CD14-positive monocyte (primary cell): Measurements from ENCODE around the gene COPS4. TPM values are rescaled to one million over a fixed set of nuclear protein-coding genes. Genes with fewer than 3 reads are reported as not detected.

Experiments
- DNase-seq, 3 donors: peaks; one replicate each; pipeline ENCODE4 v3.0.0-alpha.2; 2011 to 2022
- H2AFZ ChIP-seq: 2 replicates; pipeline ENCODE4 v1.6.0; 2012; ENCODE audit warnings: mild to moderate bottlenecking, low read depth, low read length, inconsistent platforms; ENCODE audit not compliant: insufficient read depth, poor library complexity, severe bottlenecking
- H3K27ac ChIP-seq, 2 donors: 1 replicate in 1 of 2; 2 replicates in 1 of 2; pipeline ENCODE4 v1.5.1; 2012 to 2013; ENCODE audit warnings: low read length in 2 of 2, control low read depth in 1 of 2, inconsistent platforms in 1 of 2, low read depth in 1 of 2, mild to moderate bottlenecking in 1 of 2
- H3K27me3 ChIP-seq, 2 donors: one replicate each; pipeline versions ENCODE4 v1.6.0 to v1.6.1; 2011 to 2013; ENCODE audit warnings: low read length in 2 of 2; ENCODE audit not compliant: control insufficient read depth in 2 of 2, insufficient read depth in 2 of 2
- H3K36me3 ChIP-seq, 2 donors: replicated peaks in 1 of 2; 1 replicate in 1 of 2; 2 replicates in 1 of 2; pipeline versions ENCODE4 v1.5.1 to v1.6.1; 2012 to 2013; ENCODE audit warnings: low read length in 2 of 2, control low read depth in 1 of 2, inconsistent platforms in 1 of 2, mild to moderate bottlenecking in 1 of 2; ENCODE audit not compliant: insufficient read depth in 2 of 2, control insufficient read depth in 1 of 2
- H3K4me1 ChIP-seq, 2 donors: 1 replicate in 1 of 2; 2 replicates in 1 of 2; pipeline versions ENCODE4 v1.5.1 to v1.6.1; 2012 to 2013; ENCODE audit warnings: low read length in 2 of 2, control low read depth in 1 of 2, inconsistent platforms in 1 of 2, mild to moderate bottlenecking in 1 of 2, moderate library complexity in 1 of 2; ENCODE audit not compliant: insufficient read depth in 2 of 2, control insufficient read depth in 1 of 2
- H3K4me2 ChIP-seq: replicated peaks from 2 replicates; pipeline ENCODE3; 2012; ENCODE audit warnings: low read length, moderate library complexity, mild to moderate bottlenecking; ENCODE audit not compliant: poor library complexity, severe bottlenecking; ENCODE audit errors: extremely low read depth
- H3K4me3 ChIP-seq, 3 experiments: fragments of 200-600 bp in 1 of 3; sonication (generic) in 1 of 3; replicated peaks in 1 of 3; 1 replicate in 2 of 3; 2 replicates in 1 of 3; pipeline ENCODE4 v1.5.1; 2011 to 2013; ENCODE audit warnings: low read length in 3 of 3, mild to moderate bottlenecking in 3 of 3, control low read depth in 2 of 3, low read depth in 2 of 3, inconsistent platforms in 1 of 3, moderate library complexity in 1 of 3
- H3K79me2 ChIP-seq: 2 replicates; pipeline ENCODE4 v1.6.0; 2012; ENCODE audit warnings: mild to moderate bottlenecking, control low read depth, inconsistent platforms, low read length, moderate library complexity; ENCODE audit not compliant: insufficient read depth
- H3K9ac ChIP-seq: 2 replicates; pipeline ENCODE4 v1.6.0; 2017; ENCODE audit warnings: low read length, mild to moderate bottlenecking; ENCODE audit not compliant: insufficient read depth, poor library complexity, severe bottlenecking
- H3K9me3 ChIP-seq, 2 donors: replicated peaks in 1 of 2; 1 replicate in 1 of 2; 2 replicates in 1 of 2; pipeline versions ENCODE4 v1.5.1 to v1.6.1; 2012 to 2013; ENCODE audit warnings: low read length in 2 of 2, control low read depth in 1 of 2; ENCODE audit not compliant: control insufficient read depth in 1 of 2, insufficient read depth in 1 of 2
- H4K20me1 ChIP-seq: 2 replicates; pipeline ENCODE4 v1.6.0; 2012; ENCODE audit warnings: mild to moderate bottlenecking, low read length, control low read depth, moderate library complexity; ENCODE audit not compliant: insufficient read depth
- H3K27ac Mint-ChIP-seq, 7 donors: one replicate each; pipeline ENCODE4 v1.8.0; 2020; ENCODE audit warnings: mild to moderate bottlenecking in 7 of 7, mixed read lengths in 7 of 7, moderate library complexity in 6 of 7, inconsistent platforms in 2 of 7
- H3K27me3 Mint-ChIP-seq, 3 donors: one replicate each; pipeline ENCODE4 v1.8.0; 2021 to 2022; ENCODE audit warnings: low read depth in 3 of 3, mild to moderate bottlenecking in 3 of 3, mixed read lengths in 3 of 3, moderate library complexity in 3 of 3, inconsistent platforms in 1 of 3
- H3K36me3 Mint-ChIP-seq, 2 donors: one replicate each; pipeline ENCODE4 v1.8.0; 2020; ENCODE audit warnings: mixed read lengths in 2 of 2, inconsistent platforms in 1 of 2, mild to moderate bottlenecking in 1 of 2
- H3K4me1 Mint-ChIP-seq: one replicate; pipeline ENCODE4 v1.8.0; 2020; ENCODE audit warnings: mild to moderate bottlenecking, mixed read lengths
- H3K4me3 Mint-ChIP-seq, 2 donors: one replicate each; pipeline ENCODE4 v1.8.0; 2020; ENCODE audit warnings: mild to moderate bottlenecking in 2 of 2, mixed read lengths in 2 of 2, moderate library complexity in 1 of 2
- H3K9me3 Mint-ChIP-seq, 7 donors: one replicate each; pipeline ENCODE4 v1.8.0; 2020 to 2022; ENCODE audit warnings: mixed read lengths in 7 of 7, mild to moderate bottlenecking in 6 of 7, moderate library complexity in 6 of 7, inconsistent platforms in 2 of 7
- WGBS: methylation state at CpG from one replicate; pipeline ENCODE4 v1.1.5; 2013; ENCODE audit warnings: missing lambda C conversion rate; ENCODE audit not compliant: insufficient coverage; 5-methylcytosine and 5-hydroxymethylcytosine counted together
- intact Hi-C, 2 donors: fragments of 100-400 bp; cut with micrococcal nuclease; formaldehyde crosslinking; loops; one replicate each; pipeline versions ENCODE4 v1.15.0 to v1.15.1; 2023
- polyA plus RNA-seq, 3 donors: library from polyadenylated mRNA; depleted of rRNA in 1 of 3; unstranded in 2 of 3; stranded (reverse) in 1 of 3; fragments of 300-500 nt in 2 of 3; fragments of >200 nt in 1 of 3; fragmentation: Illumina TruSeq in 2 of 3; gene quantifications; 1 replicate in 2 of 3; 2 replicates in 1 of 3; pipeline ENCODE4 v1.2.3, GENCODE V29; 2012 to 2021
- TF ChIP-seq, protein P1 (sequence below): fragments of 200-600 bp; IDR thresholded peaks from one replicate; pipeline ENCODE4 v1.8.0; 2022; ENCODE audit warnings: antibody characterized with exemption, mild to moderate bottlenecking

COPS4 gene
- polyA plus RNA-seq, 3 donors: 16.0 to 54.7 (median 54.5) TPM

DNA sequence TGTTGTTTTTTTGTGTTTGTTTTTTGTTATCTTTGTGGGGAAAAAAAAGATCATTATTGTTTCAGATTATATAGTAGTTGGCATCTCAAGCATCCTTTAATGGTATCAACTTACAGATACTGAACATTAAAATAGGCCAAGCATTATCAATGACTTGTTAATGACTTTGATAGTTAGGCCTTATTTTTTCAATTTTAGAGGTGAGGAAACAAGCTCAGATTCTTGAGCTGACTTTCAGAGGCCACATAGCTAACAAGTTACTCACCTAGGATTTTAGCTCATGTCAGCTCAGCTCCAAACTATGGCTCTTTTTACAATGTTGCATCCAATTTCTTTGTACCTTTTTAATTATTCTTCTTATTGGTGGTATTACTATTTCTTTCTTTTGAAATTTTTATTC, 80.0 kb downstream of the COPS4 start:
- no peaks in the 10 kb centered on the region for H3K36me3 ChIP-seq
- Mint-ChIP-seq H3K36me3 (no peaks in the 10 kb centered on the region), H3K27me3 (peaks cover 0 to 4% (median 0%) of the 10 kb centered on the region in 3 donors), H3K9me3 (peaks cover 0 to 2% (median 0%) of the 10 kb centered on the region in 7 donors), H3K4me1 (peaks cover 66% of the 10 kb centered on the region), H3K4me3 (peak overlapping the region; percentile 66 to 84), H3K27ac (peak overlapping the region; percentile 79 to 91 (median 86))
- TF ChIP-seq, protein P1, sequence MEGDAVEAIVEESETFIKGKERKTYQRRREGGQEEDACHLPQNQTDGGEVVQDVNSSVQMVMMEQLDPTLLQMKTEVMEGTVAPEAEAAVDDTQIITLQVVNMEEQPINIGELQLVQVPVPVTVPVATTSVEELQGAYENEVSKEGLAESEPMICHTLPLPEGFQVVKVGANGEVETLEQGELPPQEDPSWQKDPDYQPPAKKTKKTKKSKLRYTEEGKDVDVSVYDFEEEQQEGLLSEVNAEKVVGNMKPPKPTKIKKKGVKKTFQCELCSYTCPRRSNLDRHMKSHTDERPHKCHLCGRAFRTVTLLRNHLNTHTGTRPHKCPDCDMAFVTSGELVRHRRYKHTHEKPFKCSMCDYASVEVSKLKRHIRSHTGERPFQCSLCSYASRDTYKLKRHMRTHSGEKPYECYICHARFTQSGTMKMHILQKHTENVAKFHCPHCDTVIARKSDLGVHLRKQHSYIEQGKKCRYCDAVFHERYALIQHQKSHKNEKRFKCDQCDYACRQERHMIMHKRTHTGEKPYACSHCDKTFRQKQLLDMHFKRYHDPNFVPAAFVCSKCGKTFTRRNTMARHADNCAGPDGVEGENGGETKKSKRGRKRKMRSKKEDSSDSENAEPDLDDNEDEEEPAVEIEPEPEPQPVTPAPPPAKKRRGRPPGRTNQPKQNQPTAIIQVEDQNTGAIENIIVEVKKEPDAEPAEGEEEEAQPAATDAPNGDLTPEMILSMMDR: no peak
- no peak for DNase-seq
- no peaks in the 10 kb centered on the region for H4K20me1 ChIP-seq
- peak overlapping the region; percentile 58 to 90 (median 85) for H3K4me3 ChIP-seq
- no peaks in the 10 kb centered on the region for H3K27me3 ChIP-seq
- peak overlapping the region in 1 of 2 donors; percentile 84 for H3K27ac ChIP-seq
- H3K4me2 ChIP-seq: peak overlapping the region; percentile 87
- intact Hi-C loops: loop anchor here (2.0 to 5.0 kb wide), 2 partner anchors 82 to 136 kb away; no protein-coding TSS in a partner anchor
- H3K4me1 ChIP-seq: peaks cover 68 to 79% of the 10 kb centered on the region in 2 donors
- peaks cover 77% of the 10 kb centered on the region for H3K79me2 ChIP-seq
- H3K9me3 ChIP-seq: no peaks in the 10 kb centered on the region
- peak overlapping the region; percentile 64 for H2AFZ ChIP-seq
- peak overlapping the region; percentile 44 for H3K9ac ChIP-seq

DNA sequence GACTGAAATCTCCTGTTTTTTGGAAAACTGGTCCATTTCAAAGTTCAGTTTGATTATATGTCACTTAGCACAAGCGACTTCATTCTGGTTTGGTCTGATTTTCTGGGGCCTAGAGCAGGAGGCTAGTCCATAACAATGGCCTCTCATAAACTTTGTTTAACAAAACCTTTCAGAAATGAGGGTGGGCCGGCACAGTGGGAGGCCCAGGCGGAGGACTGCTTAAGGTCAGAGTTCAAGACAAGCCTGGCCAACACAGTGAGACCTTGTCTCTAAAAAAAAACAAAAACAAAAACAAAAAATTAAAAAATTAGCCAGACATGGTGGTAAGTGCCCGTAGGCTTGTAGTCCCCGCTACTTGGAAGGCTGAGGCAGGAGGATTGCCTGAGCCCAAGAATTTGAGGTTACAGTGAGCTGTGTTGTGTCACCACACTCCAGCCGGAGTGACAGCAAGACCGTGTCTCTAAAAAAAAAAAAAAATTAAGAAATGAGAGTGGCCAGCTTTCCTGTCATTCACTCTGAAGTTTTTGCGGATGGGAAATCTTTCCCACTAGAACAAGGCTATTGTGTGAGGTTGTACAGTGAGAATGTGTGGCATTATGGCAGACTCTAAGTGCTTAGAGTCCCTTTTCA, 80.8 kb downstream of the COPS4 start:
- intact Hi-C loops: loop anchor here in 1 of 2 donors (2.0 kb wide), 1 partner anchor 135 kb away; no protein-coding TSS in a partner anchor
- WGBS: 10% methylated on average over 2 of the region's 8 CpGs
- Mint-ChIP-seq H3K36me3 (no peaks in the 10 kb centered on the region), H3K9me3 (peaks cover 0 to 2% (median 0%) of the 10 kb centered on the region in 7 donors), H3K4me1 (peaks cover 70% of the 10 kb centered on the region), H3K4me3 (peak overlapping the region; percentile 37 to 43), H3K27me3 (peaks cover 0 to 4% (median 0%) of the 10 kb centered on the region in 3 donors), H3K27ac (peak overlapping the region; percentile 86 to 91 (median 88))
- no peaks in the 10 kb centered on the region for H3K36me3 ChIP-seq
- H2AFZ ChIP-seq: peak overlapping the region; percentile 64
- TF ChIP-seq, protein P1: no peak
- H3K9ac ChIP-seq: peak overlapping the region; percentile 32
- peak in 2 of 3 donors; percentile 36 to 40 for DNase-seq
- H3K4me1 ChIP-seq: peaks cover 63 to 76% of the 10 kb centered on the region in 2 donors
- H3K79me2 ChIP-seq: peaks cover 69% of the 10 kb centered on the region
- H3K4me3 ChIP-seq: peak overlapping the region in 1 of 3 experiments; percentile 90
- no peaks in the 10 kb centered on the region for H4K20me1 ChIP-seq
- H3K9me3 ChIP-seq: no peaks in the 10 kb centered on the region
- H3K27me3 ChIP-seq: no peaks in the 10 kb centered on the region
- peak overlapping the region; percentile 87 for H3K4me2 ChIP-seq
- peak overlapping the region; percentile 79 to 84 for H3K27ac ChIP-seq
